HepG2 (cell line): Measurements from ENCODE around the gene C9orf43. TPM values are rescaled to one million over a fixed set of nuclear protein-coding genes. Genes with fewer than 3 reads are reported as not detected.

Experiments used
- CEBPG ChIP-seq: IDR thresholded peaks from 2 replicates; pipeline ENCODE4 v1.6.1; 2016
- HOXA3 ChIP-seq: sonication (generic); formaldehyde crosslinking; IDR thresholded peaks from 2 replicates; pipeline ENCODE4 v1.5.0; 2020; ENCODE audit warnings: missing genetic modification reagents
- JUNB ChIP-seq: sonication (generic); formaldehyde crosslinking; IDR thresholded peaks from 2 replicates; pipeline ENCODE4 v1.8.0; 2022; ENCODE audit warnings: missing genetic modification reagents, mild to moderate bottlenecking, borderline replicate concordance
- MIER2 ChIP-seq: IDR thresholded peaks from 2 replicates; pipeline ENCODE4 v1.6.1; 2016; ENCODE audit warnings: missing biosample characterization, missing genetic modification reagents
- NCOR1 ChIP-seq: fragments of 200-600 bp; sonication (generic); IDR thresholded peaks from 2 replicates; pipeline ENCODE4 v1.7.0; 2017; ENCODE audit warnings: antibody characterized with exemption, low read length, borderline replicate concordance
- NR2C2 ChIP-seq: sonication (generic); formaldehyde crosslinking; IDR thresholded peaks from 2 replicates; pipeline ENCODE4 v1.4.0; 2020; ENCODE audit warnings: missing genetic modification reagents, mild to moderate bottlenecking, moderate library complexity, borderline replicate concordance
- PAXIP1 ChIP-seq: sonication (generic); formaldehyde crosslinking; conservative IDR thresholded peaks from 2 replicates; pipeline ENCODE4 v1.4.0; 2020; ENCODE audit warnings: mild to moderate bottlenecking, missing genetic modification reagents, moderate library complexity
- PRDM10 ChIP-seq: sonication (generic); formaldehyde crosslinking; IDR thresholded peaks from 2 replicates; pipeline ENCODE4 v1.4.0; 2020; ENCODE audit warnings: low read depth, missing genetic modification reagents
- ZKSCAN1 ChIP-seq: fragments of 150-350 bp; IDR thresholded peaks from 2 replicates; pipeline ENCODE4 v1.6.1; 2014; ENCODE audit warnings: low read length
- ZNF205 ChIP-seq: IDR thresholded peaks from 2 replicates; pipeline ENCODE4 v1.6.1; 2018; ENCODE audit warnings: missing biosample characterization, missing genetic modification reagents
- ZNF501 ChIP-seq: sonication (generic); formaldehyde crosslinking; IDR thresholded peaks from 2 replicates; pipeline ENCODE4 v1.5.1; 2020; ENCODE audit warnings: mild to moderate bottlenecking, moderate library complexity, missing genetic modification reagents
- ZNF556 ChIP-seq: sonication (generic); formaldehyde crosslinking; IDR thresholded peaks from 2 replicates; pipeline ENCODE4 v1.4.0; 2020; ENCODE audit warnings: mild to moderate bottlenecking, missing genetic modification reagents, borderline replicate concordance
- ZNF574 ChIP-seq: sonication (generic); formaldehyde crosslinking; IDR thresholded peaks from 2 replicates; pipeline ENCODE4 v1.4.0; 2020; ENCODE audit warnings: missing genetic modification reagents
- ZNF605 ChIP-seq: sonication (generic); formaldehyde crosslinking; IDR thresholded peaks from 2 replicates; pipeline ENCODE4 v1.8.0; 2022; ENCODE audit warnings: mild to moderate bottlenecking, missing genetic modification reagents
- ZNF670 ChIP-seq: sonication (generic); formaldehyde crosslinking; IDR thresholded peaks from 2 replicates; pipeline ENCODE4 v1.8.0; 2022; ENCODE audit warnings: mild to moderate bottlenecking, missing genetic modification reagents, borderline replicate concordance
- polyA plus RNA-seq, 8 experiments: library from polyadenylated mRNA; depleted of rRNA in 3 of 8; stranded (reverse) in 7 of 8; unstranded in 1 of 8; fragments of >200 nt; fragmentation: Illumina TruSeq in 4 of 8; extraction: Trizol in 4 of 8; gene quantifications; 2 replicates each; pipeline versions ENCODE4 v1.2.1 to v1.2.3, GENCODE V29; 2011 to 2016; ENCODE audit warnings: low read depth in 4 of 8, missing spikeins in 1 of 8, mixed read lengths in 1 of 8; ENCODE audit not compliant: insufficient read depth in 1 of 8
- total RNA-seq, 5 experiments: library from RNA; depleted of rRNA; stranded (reverse); fragments of >200 nt; fragmentation: Illumina TruSeq; extraction: Trizol; gene quantifications; 2 replicates each; pipeline ENCODE4 v1.2.3, GENCODE V29; 2016; ENCODE audit warnings: low read depth in 1 of 5

The C9orf43 gene
- total and polyA plus RNA-seq, 2 of the 13 experiments (the other 11 are each of a cell fraction or from before 2014, with no cell fraction given), result 0.24 to 0.31 TPM

- TF ChIP-seq PAXIP1 (CRISPR knock-in tag) (peak; percentile 97), PRDM10 (CRISPR knock-in tag) (0 out of 2 replicates have a peak, but pooled peaks have one; percentile 59), CEBPG (CRISPR knock-in tag) (peak; percentile 87), JUNB (CRISPR knock-in tag) (peak; percentile 17; the same call in 1 of the 2 replicates), HOXA3 (CRISPR knock-in tag) (peak; percentile 76), ZNF605 (CRISPR knock-in tag) (peak; percentile 50; the same call in 1 of the 2 replicates), NR2C2 (peak; percentile 69; the same call in 1 of the 2 replicates), NCOR1 (peak; percentile 75; the same call in 1 of the 2 replicates), ZNF574 (CRISPR knock-in tag) (peak; percentile 50), ZNF501 (CRISPR knock-in tag) (peak; percentile 50; the same call in 1 of the 2 replicates), ZNF556 (CRISPR knock-in tag) (peak; percentile 51; the same call in 1 of the 2 replicates), MIER2 (CRISPR knock-in tag) (peak; percentile 26; the same call in 1 of the 2 replicates), ZNF670 (CRISPR knock-in tag) (0 out of 2 replicates have a peak, but pooled peaks have one; percentile 24), ZNF205 (CRISPR knock-in tag) (peak; percentile 46; the same call in 1 of the 2 replicates), ZKSCAN1 (peak; percentile 99)
Observed at GRCh38 chr9:113395000-113395861, 15.3 kb upstream of the C9orf43 start (continued).
